Measurements from ENCODE around the gene OFD1. TPM values are rescaled to one million over a fixed set of nuclear protein-coding genes. Genes with fewer than 3 reads are reported as not detected.

Gene OFD1
- total and polyA plus RNA-seq, 2 donors (not counting 3 experiments of a cell fraction or from before 2014, with no cell fraction given), result 4.7 to 12.0 TPM

DNA sequence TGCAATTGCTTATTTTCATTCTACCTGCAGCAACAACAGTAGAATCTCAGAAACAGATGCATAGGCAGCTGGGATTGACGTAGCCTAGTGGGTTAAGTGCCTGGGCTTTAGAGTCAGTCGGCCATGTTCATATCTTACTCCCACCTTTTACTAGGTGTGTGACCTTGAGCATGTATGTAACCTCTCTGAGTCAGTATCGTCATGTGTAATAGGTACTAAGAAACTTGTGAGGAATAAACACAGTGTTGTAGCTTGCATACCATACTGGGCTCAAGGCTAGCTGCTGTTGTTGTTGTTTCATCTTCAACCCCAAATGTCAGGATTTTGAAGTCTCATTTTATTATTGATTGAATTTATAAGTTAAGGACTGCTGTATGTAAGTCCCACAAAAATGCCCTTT, 31.4 kb upstream of the OFD1 start:
- TF ChIP-seq MYC (IDR thresholded peaks at IDR 0.05; ENCODE audit: low read depth, low read length) (no peak), JUN (IDR thresholded peaks at IDR 0.05; ENCODE audit: borderline replicate concordance, insufficient read depth, insufficient read length, low read depth) (no peak), FOS (IDR thresholded peaks at IDR 0.05; ENCODE audit: borderline replicate concordance, insufficient read depth, low read length) (no peak), EZH2 (IDR thresholded peaks at IDR 0.05; ENCODE audit: borderline replicate concordance, low read depth, low read length, severe bottlenecking) (no peak), POLR2AphosphoS5 (IDR thresholded peaks at IDR 0.05; ENCODE audit: insufficient read depth, low read depth, low read length) (no peak), POLR2A (IDR thresholded peaks at IDR 0.05; ENCODE audit: low read depth, low read length) (no peak), GATA2 (IDR thresholded peaks at IDR 0.05; ENCODE audit: insufficient read depth, insufficient read length, low read depth, low read length) (no peak)
- TF ChIP-seq, protein P1, sequence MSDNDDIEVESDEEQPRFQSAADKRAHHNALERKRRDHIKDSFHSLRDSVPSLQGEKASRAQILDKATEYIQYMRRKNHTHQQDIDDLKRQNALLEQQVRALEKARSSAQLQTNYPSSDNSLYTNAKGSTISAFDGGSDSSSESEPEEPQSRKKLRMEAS (IDR thresholded peaks at IDR 0.05; ENCODE audit: insufficient read depth, insufficient read length), result no peak
- TF ChIP-seq, protein P2, sequence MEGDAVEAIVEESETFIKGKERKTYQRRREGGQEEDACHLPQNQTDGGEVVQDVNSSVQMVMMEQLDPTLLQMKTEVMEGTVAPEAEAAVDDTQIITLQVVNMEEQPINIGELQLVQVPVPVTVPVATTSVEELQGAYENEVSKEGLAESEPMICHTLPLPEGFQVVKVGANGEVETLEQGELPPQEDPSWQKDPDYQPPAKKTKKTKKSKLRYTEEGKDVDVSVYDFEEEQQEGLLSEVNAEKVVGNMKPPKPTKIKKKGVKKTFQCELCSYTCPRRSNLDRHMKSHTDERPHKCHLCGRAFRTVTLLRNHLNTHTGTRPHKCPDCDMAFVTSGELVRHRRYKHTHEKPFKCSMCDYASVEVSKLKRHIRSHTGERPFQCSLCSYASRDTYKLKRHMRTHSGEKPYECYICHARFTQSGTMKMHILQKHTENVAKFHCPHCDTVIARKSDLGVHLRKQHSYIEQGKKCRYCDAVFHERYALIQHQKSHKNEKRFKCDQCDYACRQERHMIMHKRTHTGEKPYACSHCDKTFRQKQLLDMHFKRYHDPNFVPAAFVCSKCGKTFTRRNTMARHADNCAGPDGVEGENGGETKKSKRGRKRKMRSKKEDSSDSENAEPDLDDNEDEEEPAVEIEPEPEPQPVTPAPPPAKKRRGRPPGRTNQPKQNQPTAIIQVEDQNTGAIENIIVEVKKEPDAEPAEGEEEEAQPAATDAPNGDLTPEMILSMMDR (IDR thresholded peaks at IDR 0.05; ENCODE audit: extremely low read depth in 1 of 2, insufficient read depth in 1 of 2, low read depth in 1 of 2, low read length in 2 of 2), result no peak
- POLR2A ChIA-PET, result no interaction called here
- Histone ChIP-seq H3K9me1 (replicated peaks; ENCODE audit: control insufficient read depth, extremely low read depth, insufficient read depth, low read length) (no peaks in the 10 kb centered on the region), H2AFZ (ENCODE audit: low read depth, low read length) (no peak overlapping the region), H3K9ac (replicated peaks; ENCODE audit: extremely low read depth, insufficient read depth, low read length) (no peak overlapping the region), H3K27me3 (ENCODE audit: control insufficient read depth in 2 of 2, insufficient read depth in 2 of 2, low read length in 2 of 2) (no peaks in the 10 kb centered on the region), H3K79me2 (ENCODE audit: control insufficient read depth, insufficient read depth, low read length) (peaks cover 37% of the 10 kb centered on the region), H4K20me1 (replicated peaks; ENCODE audit: control insufficient read depth, extremely low read depth, insufficient read depth, low read length) (no peaks in the 10 kb centered on the region), H3K27ac (ENCODE audit: insufficient read depth, low read depth, low read length) (no peak overlapping the region), H3K4me1 (ENCODE audit: control insufficient read depth, extremely low read depth, insufficient read depth, low read length) (peaks cover 14% of the 10 kb centered on the region), H3K4me3 (replicated peaks in 1 of 3; ENCODE audit: insufficient read depth in 1 of 3, low read depth in 1 of 3, low read length in 3 of 3) (no peak overlapping the region), H3K4me2 (ENCODE audit: insufficient read depth, low read length) (no peak overlapping the region), H3K9me3 (replicated peaks; ENCODE audit: control insufficient read depth, insufficient read depth, low read length) (no peaks in the 10 kb centered on the region), H3K36me3 (ENCODE audit: control insufficient read depth in 2 of 2, extremely low read depth in 1 of 2, insufficient read depth in 2 of 2, low read length in 2 of 2) (no peaks in the 10 kb centered on the region)
- no peak for FAIRE-seq
- intact Hi-C loops (cut with micrococcal nuclease), result no loop called here
- CTCF ChIA-PET, result no interaction called here
- dilution Hi-C loops (cut with MboI; ENCODE audit: extremely low pct_ligation_motif_present, low sequenced_read_pairs), result no loop called here
- no TSS peak for BruUV-seq (replicated peaks)
- DNase-seq (ENCODE audit: low read depth, low spot score), result no peak
